ENCODE data around the gene CELA1.

CELA1 gene

GRCh38 chr12:51359851-51360250, 13.4 kb upstream of the CELA1 start:
- TF ChIP-seq TAF1 (IDR thresholded peaks at IDR 0.05; ENCODE audit: borderline replicate concordance, insufficient read depth, low read length) (no peak), REST (IDR thresholded peaks at IDR 0.05; ENCODE audit: insufficient read depth in 1 of 2, low read depth in 2 of 2, low read length in 2 of 2) (no peak), SIN3A (IDR thresholded peaks at IDR 0.05; ENCODE audit: borderline replicate concordance, insufficient read depth, low read length) (no peak), FOXP2 (optimal IDR thresholded peaks at IDR 0.05; ENCODE audit: borderline replicate concordance, extremely low read depth, extremely low read length, insufficient read depth) (no peak), POLR2AphosphoS5 (IDR thresholded peaks at IDR 0.05; ENCODE audit: low read depth, low read length) (no peak)

GRCh38 chr12:51358496-51358895, 12.0 kb upstream of the CELA1 start:
- TF ChIP-seq FOXP2 (optimal IDR thresholded peaks at IDR 0.05; ENCODE audit: borderline replicate concordance, extremely low read depth, extremely low read length, insufficient read depth) (no peak), REST (IDR thresholded peaks at IDR 0.05; ENCODE audit: insufficient read depth in 1 of 2, low read depth in 2 of 2, low read length in 2 of 2) (no peak), SIN3A (IDR thresholded peaks at IDR 0.05; ENCODE audit: borderline replicate concordance, insufficient read depth, low read length) (no peak), TAF1 (IDR thresholded peaks at IDR 0.05; ENCODE audit: borderline replicate concordance, insufficient read depth, low read length) (no peak), POLR2AphosphoS5 (IDR thresholded peaks at IDR 0.05; ENCODE audit: low read depth, low read length) (no peak)

- TF ChIP-seq FOXP2 (optimal IDR thresholded peaks at IDR 0.05; ENCODE audit: borderline replicate concordance, extremely low read depth, extremely low read length, insufficient read depth), result no peak
- no peak for TF ChIP-seq SIN3A (IDR thresholded peaks at IDR 0.05; ENCODE audit: borderline replicate concordance, insufficient read depth, low read length)
- TF ChIP-seq POLR2AphosphoS5 (IDR thresholded peaks at IDR 0.05; ENCODE audit: low read depth, low read length), result no peak
- TF ChIP-seq REST (IDR thresholded peaks at IDR 0.05; ENCODE audit: insufficient read depth in 1 of 2, low read depth in 2 of 2, low read length in 2 of 2), result no peak
- no peak for TF ChIP-seq TAF1 (IDR thresholded peaks at IDR 0.05; ENCODE audit: borderline replicate concordance, insufficient read depth, low read length)
Observed at GRCh38 chr12:51357374-51358047, 11.0 kb upstream of the CELA1 start.

- TF ChIP-seq SIN3A (IDR thresholded peaks at IDR 0.05; ENCODE audit: borderline replicate concordance, insufficient read depth, low read length), result no peak
Observed at GRCh38 chr12:51351913-51352532, 5.5 kb upstream of the CELA1 start.

GRCh38 chr12:51349026-51349425, 2.5 kb upstream of the CELA1 start:
- no peak for TF ChIP-seq REST (IDR thresholded peaks at IDR 0.05; ENCODE audit: insufficient read depth in 1 of 2, low read depth in 2 of 2, low read length in 2 of 2)
